Suppressor macrophage treated with lipopolysaccharide for 1 hour (primary cell): ENCODE measurements around the gene CSNK1D.

Source experiments
- DNase-seq, 3 donors: peaks; one replicate each; pipeline ENCODE4 v3.0.0-alpha.2; 2020 to 2022

Gene CSNK1D

GRCh38 chr17:82227629-82228277, 45.7 kb downstream of the CSNK1D start:
- DNase-seq: no peak

- no peak for DNase-seq
Measured at GRCh38 chr17:82226809-82227628, 46.5 kb downstream of the CSNK1D start.

GRCh38 chr17:82226146-82226808, 47.2 kb downstream of the CSNK1D start:
- no peak for DNase-seq

- DNase-seq: no peak
Measured at GRCh38 chr17:82225368-82226029, 48.0 kb downstream of the CSNK1D start.

- no peak for DNase-seq
Measured at GRCh38 chr17:82224666-82225065, 48.8 kb downstream of the CSNK1D start.

- DNase-seq: no peak
Measured at GRCh38 chr17:82223517-82223916, 50.0 kb downstream of the CSNK1D start.

GRCh38 chr17:82222816-82223215, 50.7 kb downstream of the CSNK1D start:
- no peak for DNase-seq

- no peak for DNase-seq
Measured at GRCh38 chr17:82221341-82221902, 52.1 kb downstream of the CSNK1D start.

GRCh38 chr17:82219753-82220709, 53.5 kb downstream of the CSNK1D start:
- no peak for DNase-seq

GRCh38 chr17:82219083-82219482, 54.4 kb downstream of the CSNK1D start:
- no peak for DNase-seq

GRCh38 chr17:82218349-82219075, 55.0 kb downstream of the CSNK1D start:
- DNase-seq: no peak

GRCh38 chr17:82217530-82218204, 55.8 kb downstream of the CSNK1D start:
- DNase-seq: peak; percentile 85 to 89 (median 87)

GRCh38 chr17:82217120-82217529, 56.4 kb downstream of the CSNK1D start:
- DNase-seq: peak in 2 of 3 donors; percentile 36 to 49

GRCh38 chr17:82216301-82217119, 57.0 kb downstream of the CSNK1D start:
- DNase-seq: peak; percentile 96 to 98 (median 97)

- DNase-seq: no peak
Measured at GRCh38 chr17:82215972-82216300, 57.6 kb downstream of the CSNK1D start.

GRCh38 chr17:82215095-82215971, 58.2 kb downstream of the CSNK1D start:
- peak in 2 of 3 donors; percentile 50 to 54 for DNase-seq

- DNase-seq: no peak
Measured at GRCh38 chr17:82214012-82214628, 59.4 kb downstream of the CSNK1D start.
